ENCODE results near the gene KCNIP1.

Gene KCNIP1

DNA sequence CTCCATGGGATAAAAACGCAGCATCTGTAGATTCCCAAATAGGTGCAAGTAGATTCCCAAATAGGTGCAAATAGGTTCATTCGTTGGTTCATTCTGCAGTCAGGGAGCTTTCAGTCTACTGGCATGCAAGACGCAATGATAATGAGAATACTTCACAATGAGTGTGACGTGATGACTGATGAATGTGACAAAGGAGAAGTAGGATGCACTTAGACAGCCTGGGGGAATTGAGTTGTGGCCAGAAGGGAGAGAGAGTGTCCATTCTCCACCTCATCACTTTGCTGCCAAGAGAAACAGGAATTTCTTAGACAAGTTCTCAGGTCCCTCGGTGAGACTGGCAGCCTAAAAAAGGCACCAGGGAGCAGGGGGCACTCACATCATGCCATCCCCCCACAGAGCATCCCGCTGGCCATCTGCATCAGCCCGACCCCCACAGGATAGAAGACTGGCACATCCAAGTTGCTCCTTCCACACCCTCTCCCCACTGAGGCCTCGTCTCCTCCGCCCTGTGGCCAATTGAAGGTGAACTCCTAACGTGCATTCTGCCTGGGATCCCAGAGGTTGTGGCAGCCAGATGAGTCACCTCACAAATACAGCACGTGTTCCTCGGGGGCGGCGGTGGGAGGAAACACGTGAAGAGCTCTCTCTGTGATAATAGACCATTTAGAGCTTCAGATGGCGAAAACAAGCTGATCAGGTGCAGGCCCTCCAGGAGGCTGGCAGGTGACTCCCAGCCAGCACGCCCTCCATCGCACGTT lies 19.9 kb upstream of the KCNIP1 start:
- DNase-seq (ENCODE audit: low spot score), result no peak

DNA sequence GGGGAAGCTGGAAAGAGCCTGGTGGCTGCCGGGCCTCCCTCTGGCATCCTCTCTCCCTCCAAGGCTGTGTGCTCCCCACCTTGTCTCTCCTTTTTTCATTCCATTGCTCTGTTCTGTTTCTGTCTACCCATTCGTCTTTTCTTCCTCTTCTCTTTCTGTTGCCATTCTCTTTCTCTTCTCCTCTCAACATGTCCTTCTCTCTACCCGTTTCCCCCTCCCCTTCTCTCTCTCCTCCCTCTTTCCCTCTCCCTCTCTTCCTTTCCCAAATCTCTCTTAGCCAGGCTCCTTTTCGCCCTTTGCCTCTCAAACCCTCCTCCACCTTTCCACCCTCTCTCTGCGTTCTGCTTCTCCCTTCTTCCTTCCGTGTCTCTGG lies 19.4 kb upstream of the KCNIP1 start:
- DNase-seq (ENCODE audit: low spot score), result no peak

- no peak for DNase-seq (ENCODE audit: low spot score)
Measured at GRCh38 chr5:170484847-170485615, 18.8 kb upstream of the KCNIP1 start.

- no peak for DNase-seq (ENCODE audit: low spot score)
Measured at GRCh38 chr5:170485616-170485911, 18.3 kb upstream of the KCNIP1 start.

- DNase-seq (ENCODE audit: low spot score), result no peak
Measured at GRCh38 chr5:170486371-170486770, 17.4 kb upstream of the KCNIP1 start.

DNA sequence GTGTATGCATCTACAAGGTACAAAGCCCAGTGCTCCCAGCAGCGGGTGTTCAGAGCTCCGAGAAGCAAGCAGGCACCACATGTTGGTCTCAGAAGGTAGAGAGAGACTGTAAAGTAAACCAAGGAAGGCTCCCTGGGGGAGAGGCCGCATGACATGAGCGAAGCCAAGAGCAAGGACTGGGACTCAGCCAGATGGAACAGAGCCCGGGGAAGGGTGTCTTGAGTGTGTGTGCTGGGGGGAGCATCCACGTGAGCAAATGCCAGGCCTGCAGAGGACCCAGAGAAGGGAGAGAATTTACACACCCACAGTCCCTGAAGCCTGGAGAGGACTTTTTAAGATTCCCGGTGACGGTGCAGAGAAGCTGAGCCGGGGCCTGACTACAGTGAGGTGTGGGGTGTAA lies 15.2 kb upstream of the KCNIP1 start:
- no peak for DNase-seq (ENCODE audit: low spot score)

DNA sequence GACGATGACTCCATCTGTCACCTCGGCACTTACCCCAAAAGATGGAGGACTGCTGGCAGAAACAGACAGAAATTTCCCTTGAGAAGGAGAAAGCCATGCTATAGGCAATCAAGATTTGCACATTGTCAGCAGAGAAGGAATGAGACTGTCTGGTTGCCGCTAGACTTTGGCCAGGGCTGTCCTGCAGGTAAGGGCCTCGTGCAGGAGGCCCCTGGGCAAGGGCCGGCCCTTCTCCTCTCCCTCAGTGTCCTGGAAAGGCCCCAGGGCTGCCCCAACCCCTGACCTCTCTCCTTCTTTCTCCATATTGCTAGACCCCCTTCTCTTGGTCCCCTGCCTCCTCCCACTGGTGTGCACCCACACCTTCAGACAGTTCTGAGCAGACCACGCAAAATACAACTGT lies 14.6 kb upstream of the KCNIP1 start:
- no peak for DNase-seq (ENCODE audit: low spot score)

GRCh38 chr5:170490381-170490780 lies 13.4 kb upstream of the KCNIP1 start:
- no peak for DNase-seq (ENCODE audit: low spot score)

GRCh38 chr5:170491479-170491878 lies 12.3 kb upstream of the KCNIP1 start:
- no peak for DNase-seq (ENCODE audit: low spot score)

- no peak for DNase-seq (ENCODE audit: low spot score)
Measured at GRCh38 chr5:170493028-170493820, 10.6 kb upstream of the KCNIP1 start.

- DNase-seq (ENCODE audit: low spot score), result no peak
Measured at GRCh38 chr5:170494041-170494440, 9.8 kb upstream of the KCNIP1 start.

DNA sequence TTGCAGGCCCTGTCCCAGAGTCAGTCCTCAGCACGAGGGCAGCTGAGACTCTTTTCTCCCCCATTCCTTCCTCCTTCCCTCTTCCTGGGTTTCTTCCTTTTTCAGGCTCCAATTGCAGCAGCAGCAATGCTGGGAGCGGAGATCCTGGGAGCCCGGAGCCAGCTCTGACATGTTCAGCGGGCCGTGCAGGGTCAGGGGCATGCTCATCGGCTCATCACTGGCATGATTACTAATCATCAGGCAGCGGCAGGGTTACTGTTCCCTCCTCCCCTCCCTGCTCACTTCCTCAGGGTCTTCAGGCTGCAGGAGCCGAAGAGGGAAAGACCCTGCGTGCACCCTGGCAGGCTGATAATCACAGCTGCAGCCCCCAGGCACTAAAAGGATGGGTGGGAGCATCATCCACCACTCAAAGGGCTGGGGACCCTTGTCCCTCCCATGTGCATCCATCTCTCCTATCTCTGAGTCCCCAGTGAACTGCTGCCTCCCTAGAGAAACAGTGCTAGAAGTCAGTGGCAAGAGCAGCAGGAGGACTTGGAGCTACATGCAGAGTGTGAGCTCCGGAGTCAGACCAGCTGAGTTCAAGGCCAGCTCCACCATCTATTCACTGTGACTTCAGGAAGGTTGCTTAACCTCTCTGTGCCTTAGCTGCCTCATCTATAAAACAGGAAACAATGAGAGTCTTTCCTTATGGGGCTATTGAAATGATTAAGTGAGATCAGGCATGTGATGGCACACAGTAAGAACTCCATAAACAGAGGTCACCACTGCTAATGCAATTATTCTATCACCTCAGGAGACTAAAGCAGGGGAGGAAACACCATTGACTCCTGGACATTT lies 7.8 kb upstream of the KCNIP1 start:
- DNase-seq (ENCODE audit: low spot score), result no peak

DNA sequence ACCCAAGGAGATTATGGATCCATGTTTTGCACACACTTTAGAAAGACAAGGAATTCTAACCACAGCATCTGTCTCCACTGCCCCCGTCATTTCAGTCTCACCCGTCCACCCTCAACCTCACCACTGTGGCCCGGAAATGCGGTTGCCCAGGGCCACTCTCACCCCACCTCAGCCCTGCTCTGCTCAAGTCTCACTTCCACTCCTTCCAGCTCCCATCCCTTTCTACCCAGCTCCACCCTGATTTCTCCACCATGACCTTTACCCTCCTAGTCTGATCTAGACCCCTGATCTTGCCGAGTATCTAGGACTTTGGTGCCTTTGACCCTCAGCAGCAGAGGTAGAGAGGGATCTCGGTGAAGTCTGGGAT lies 7.2 kb upstream of the KCNIP1 start:
- no peak for DNase-seq (ENCODE audit: low spot score)

GRCh38 chr5:170497311-170498038 lies 6.3 kb upstream of the KCNIP1 start:
- DNase-seq (ENCODE audit: low spot score), result no peak

DNA sequence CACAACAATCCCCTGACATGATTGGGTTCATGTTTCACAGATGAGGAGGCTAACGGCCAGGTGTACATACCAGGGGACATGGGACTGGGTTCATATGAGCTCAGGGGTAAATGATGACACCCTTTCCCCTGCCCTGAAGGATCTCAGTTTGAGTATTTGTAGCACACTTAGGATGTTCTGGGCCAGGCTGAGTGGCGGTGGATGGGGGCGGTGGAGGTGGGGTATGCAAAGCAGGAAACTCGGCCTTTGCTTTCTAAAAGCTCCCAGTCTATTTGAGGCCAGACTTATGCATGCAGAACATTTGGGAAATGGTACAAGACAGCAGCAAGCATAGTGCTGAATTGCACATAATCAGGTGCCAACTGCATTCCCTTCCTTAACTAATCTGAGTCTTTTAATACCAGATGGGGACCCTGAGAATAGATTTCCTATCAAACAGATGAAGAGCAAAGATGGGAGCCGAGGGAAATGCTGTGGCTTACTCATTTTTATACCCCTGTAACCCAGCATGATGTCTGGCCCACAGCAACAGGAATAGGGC lies 4.9 kb upstream of the KCNIP1 start:
- DNase-seq (ENCODE audit: low spot score), result no peak

DNA sequence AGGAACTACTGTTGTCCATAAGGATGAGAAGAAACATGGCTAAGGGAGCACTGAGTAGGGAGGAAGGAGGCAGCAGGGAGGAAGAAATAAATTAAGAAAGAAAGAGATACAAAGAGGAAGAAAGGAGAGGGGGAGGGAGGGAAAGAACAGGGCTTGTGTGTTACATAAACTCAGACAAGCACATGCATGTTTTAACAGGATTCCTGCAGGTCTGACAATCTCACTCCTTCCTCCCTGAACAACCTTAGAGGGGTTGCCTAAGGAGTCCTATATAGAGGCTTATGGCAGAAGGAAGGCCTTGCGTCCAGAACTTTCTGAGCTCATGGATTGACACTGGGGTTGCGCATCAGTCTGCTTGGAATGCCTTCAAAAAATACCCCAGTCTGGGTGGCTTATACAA lies 4.2 kb upstream of the KCNIP1 start:
- DNase-seq (ENCODE audit: low spot score), result no peak

- DNase-seq (ENCODE audit: low spot score), result no peak
Measured at GRCh38 chr5:170501361-170501760, 2.5 kb upstream of the KCNIP1 start.

GRCh38 chr5:170501931-170502330 lies 1.9 kb upstream of the KCNIP1 start:
- DNase-seq (ENCODE audit: low spot score), result no peak

DNA sequence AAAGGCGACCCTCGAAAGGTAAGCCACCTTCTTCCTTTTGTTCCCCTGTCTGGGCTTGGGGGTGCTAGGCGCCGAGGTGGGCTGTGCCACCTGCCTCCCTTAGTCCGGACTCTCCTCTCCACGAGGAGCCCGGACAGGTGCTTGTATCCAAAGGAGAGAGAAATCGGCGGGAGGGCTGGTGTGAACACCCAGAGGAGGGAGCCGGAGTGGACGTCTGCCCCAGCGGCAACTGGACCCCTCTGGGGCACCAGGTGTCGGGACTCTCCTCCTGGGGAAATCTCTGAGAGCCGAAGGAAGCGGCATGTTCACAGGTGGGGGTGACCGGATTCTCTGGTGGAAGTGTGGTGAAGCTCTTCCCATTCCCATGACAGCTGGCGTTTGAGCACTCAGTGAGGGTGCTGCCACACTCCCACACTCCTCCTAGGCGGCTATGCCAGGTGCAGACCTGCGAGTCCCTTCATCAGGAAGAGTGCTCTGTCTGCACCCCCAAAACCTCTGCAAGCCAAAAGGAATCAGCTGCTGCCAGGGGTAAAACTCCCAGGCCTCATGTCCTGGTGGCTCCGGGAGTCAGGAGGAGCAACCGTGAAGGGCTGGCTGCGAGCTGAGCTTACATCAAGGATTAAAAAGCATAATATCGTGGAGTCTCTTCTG lies 921 bp downstream of the KCNIP1 start:
- DNase-seq (ENCODE audit: low spot score), result no peak

DNA sequence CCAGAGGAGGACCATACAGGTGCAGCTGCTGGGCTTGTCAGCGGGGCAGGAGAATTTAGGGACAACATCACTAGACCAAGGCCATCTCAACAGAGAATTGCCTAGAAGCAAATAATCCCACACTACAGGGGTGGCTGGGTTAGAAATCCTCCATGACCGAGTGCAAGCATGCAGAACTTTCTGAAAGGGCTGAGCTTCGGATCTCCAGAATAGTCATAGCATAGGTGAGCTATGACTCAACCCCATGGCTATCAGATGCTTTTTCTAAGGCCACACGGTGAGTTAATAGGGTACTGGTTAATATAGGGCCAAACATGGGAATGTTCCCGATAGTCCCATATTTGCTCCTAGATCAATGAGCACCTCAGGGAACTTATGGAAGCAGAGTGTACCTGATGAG lies 4.2 kb downstream of the KCNIP1 start:
- no peak for DNase-seq (ENCODE audit: low spot score)
